Bone marrow (tissue), 2 donors: ENCODE results near the gene RIMBP2.

Source experiments
- DNase-seq, 2 donors: peaks; one replicate each; lab custom pipeline; 2025; lab: John Stamatoyannopoulos, UW

RIMBP2 gene

GRCh38 chr12:130683811-130684210 lies 32.3 kb downstream of the RIMBP2 start:
- no peak for DNase-seq

GRCh38 chr12:130683080-130683479 lies 33.0 kb downstream of the RIMBP2 start:
- no peak for DNase-seq

DNA sequence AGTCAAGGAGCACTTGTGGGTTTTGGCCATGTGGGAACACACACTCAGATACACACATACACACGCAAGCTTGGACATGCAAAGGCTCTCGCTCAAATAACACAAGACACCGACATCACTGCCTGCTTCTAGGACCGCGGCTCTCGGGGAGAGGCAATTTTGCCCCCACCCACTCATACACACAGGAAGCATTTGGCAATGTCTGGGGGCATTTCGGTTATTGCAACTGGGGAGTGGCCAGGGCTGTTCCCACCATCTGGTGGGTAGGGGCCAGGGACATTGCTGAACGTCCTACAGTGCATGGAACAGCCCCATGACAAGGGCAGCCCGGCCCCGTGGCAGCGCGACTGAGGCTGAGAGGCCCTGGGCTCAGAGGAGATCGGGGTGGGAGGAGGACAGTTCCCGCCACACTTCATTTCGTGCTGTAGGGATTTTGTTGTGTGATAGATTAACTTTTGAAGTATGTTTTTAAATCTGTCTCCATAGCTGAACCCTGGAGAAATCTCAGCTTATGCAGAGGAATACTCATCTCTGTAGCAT lies 35.6 kb downstream of the RIMBP2 start:
- no peak for DNase-seq

DNA sequence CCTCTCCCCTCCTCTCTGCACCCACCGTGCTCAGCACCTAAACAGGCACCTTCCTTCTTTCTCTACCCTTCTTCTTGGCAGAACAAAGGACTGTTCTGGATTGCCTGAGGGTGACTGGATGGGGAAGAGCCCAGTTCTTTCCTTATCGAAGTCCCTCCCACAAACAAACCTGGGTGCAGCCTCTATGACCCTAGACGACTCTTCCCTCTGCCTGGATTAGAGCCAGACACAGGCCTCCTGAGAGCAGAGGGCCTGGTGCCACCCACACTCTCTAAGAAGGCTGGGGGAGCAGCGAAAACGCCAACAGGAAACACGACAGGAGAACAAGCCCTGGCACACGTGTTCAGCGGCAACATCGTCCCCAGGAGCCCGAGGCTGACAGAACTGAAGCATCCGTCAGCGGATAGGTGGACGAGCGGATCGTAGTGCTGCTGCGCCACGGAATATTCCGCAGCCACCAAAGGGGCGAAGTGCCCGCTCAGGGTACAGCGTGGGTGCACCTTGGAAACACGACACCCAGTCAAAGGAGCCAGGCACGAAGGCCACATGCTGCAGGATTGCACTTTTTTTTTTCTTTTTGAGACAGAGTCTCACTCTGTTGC lies 38.0 kb downstream of the RIMBP2 start:
- DNase-seq = no peak

GRCh38 chr12:130675791-130676190 lies 40.3 kb downstream of the RIMBP2 start:
- DNase-seq = no peak

- DNase-seq = no peak
Observed at GRCh38 chr12:130675121-130675520, 41.0 kb downstream of the RIMBP2 start.

DNA sequence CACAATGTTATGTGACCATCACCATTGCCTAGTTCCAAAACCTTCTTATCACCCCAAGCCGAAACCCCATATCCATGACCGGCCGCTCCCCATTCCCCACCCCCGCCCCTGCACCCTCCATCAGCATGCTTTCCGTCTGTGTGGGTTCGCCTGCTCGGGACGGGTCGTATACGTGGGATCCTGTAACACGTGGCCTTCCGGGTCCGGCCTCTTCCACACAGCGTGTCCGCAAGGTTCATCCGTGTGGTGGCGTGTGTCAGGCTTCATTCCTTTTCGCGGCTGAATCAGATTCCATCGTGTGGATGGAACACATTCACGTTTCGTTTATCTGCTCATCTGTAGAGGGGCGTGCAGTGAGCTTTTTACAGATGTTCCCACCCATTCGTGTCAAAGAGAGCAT lies 41.4 kb downstream of the RIMBP2 start:
- DNase-seq = no peak

- no peak for DNase-seq
Observed at GRCh38 chr12:130673036-130673705, 42.9 kb downstream of the RIMBP2 start.

- DNase-seq = no peak
Observed at GRCh38 chr12:130672089-130672820, 43.8 kb downstream of the RIMBP2 start.

- no peak for DNase-seq
Observed at GRCh38 chr12:130671556-130671955, 44.5 kb downstream of the RIMBP2 start.

- DNase-seq = no peak
Observed at GRCh38 chr12:130669797-130670196, 46.3 kb downstream of the RIMBP2 start.

DNA sequence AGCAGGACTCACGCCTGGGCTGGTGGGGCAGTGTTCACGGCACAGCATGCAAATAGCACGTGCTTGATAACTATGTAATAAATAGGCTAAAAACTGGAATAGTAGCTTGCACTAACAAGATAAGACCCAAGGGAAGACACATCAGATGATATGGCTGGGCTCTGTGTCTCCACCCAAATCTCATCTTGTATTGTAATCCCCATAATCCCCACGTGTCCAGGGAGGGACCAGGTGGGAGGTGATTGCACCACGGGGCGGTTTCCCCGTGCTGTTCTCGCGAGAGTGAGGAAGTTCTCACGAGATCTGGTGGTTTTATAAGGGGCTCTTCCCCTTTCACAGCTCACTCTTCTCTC lies 46.9 kb downstream of the RIMBP2 start:
- no peak for DNase-seq

DNA sequence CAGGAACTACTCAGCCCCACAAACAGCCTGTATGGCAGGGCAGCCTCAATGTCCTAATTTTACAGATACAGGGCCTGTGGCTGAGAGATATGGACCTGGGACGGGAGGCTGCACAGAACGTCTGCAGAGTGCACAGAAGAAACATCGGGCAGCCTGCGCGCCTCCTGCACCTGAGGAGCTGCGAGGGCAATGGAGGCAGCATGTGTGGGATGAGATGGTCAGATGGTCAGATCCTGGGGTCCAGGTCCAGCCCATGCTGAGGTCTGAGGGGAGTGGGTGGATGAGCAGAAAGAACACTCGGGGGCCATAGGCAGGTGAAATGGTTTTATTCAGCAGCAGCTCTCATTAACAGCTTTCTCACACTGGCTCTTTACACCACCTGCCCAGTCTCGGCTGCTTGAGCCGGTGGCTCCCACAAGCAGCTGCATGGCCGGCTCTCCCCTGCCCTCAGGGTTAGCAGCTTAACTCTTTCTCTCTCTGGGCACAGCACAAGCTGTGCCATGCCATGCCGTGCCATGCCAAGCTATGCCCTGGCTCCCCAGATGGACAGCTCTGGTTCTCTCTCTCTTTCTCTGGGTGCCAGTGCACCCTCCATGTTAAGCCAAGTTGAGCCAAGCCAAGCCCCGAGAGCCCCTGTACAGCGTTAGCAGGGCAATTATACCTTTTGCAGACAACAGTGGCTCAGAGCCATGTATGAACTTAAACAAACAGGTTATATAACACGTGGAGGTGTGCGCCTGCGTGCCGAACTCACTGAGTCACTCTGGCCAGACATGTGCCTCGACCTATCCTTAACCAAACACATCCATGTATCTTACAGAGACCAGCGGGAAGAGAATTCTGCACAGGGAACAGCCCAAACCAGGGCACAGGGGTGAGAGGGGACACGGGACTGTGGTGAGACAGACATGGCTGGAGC lies 47.6 kb downstream of the RIMBP2 start:
- no peak for DNase-seq

DNA sequence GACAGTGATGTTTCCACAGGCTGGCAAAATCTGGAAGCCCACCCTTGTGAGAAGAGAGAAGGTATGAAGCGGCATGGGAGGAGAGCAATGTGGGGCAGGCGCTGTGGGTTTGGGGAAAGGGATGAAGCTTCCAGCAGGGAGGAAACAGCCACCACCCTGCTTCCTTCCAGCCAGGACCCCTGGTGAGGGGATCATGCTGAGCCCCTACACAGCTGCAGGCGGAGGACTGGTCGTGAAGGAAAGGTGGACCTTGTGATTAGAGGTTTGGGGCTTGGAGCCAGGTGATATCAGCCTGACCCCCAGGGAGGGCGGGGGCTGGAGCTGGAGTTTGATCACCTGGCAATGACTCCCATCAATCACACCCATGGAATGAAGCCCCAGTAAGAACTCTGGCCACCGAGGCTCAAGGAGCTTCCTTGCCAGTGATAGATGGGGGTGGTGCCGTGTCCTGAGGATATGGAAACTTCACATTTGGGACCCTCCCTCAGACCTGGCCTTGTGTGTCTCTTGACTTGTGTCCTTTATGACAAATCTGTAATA lies 48.6 kb downstream of the RIMBP2 start:
- DNase-seq = no peak

DNA sequence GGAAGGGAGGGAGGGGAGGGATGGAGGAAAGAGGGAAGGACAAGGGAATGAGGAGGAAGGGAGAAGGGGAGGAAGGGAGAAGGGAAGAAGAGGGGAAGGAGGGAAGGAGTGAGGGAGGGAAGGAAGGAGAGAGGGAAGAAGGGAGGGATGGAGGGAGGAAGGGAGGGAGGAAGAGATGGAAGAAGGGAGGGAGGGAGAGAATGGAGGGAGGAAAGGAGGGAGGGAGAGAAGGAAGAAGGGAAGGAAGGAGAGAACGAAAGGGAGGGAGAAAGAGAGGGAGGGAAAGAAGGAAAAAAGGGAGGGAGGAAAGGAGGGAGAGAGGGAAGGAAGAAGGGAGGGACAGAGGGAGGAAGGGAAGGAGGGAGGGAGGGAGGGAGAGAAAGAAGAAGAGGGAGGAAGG lies 49.5 kb downstream of the RIMBP2 start:
- no peak for DNase-seq

- no peak for DNase-seq
Observed at GRCh38 chr12:130665753-130666152, 50.3 kb downstream of the RIMBP2 start.

DNA sequence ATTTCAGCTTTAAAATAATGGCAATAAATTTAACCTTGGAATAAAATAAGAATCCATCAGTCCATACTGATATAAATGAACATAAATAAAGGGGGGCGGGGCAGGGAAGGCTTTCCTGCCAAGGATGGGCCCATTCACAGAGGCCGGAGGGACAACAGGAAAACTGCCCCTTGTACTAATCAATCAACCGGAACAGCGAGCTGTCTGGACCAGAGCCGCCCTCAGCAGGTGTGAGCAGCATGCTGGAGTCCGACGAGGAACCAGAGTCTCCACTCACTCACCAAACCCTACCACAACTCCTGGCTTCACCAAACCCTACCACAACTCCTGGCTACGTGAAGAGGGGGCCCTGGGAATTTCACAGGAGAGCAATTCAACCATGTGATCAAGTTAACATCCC lies 51.3 kb downstream of the RIMBP2 start:
- no peak for DNase-seq

DNA sequence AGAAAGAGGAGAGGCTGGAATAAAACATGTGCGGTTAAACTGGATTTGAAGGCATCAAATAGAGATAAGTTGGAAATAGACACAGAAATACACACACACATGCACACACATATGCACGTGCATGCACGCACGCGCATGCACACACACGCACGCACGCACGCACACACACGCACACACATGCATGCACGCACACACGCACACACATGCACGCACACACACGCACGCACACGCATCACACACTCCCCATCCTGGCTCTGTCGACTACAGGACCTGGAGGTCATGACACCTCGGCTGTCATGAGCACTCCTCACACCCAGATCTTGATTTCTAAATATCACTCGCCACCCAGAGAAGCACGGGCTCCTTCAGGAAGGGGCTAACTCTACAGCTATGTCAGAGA lies 51.8 kb downstream of the RIMBP2 start:
- DNase-seq = no peak

DNA sequence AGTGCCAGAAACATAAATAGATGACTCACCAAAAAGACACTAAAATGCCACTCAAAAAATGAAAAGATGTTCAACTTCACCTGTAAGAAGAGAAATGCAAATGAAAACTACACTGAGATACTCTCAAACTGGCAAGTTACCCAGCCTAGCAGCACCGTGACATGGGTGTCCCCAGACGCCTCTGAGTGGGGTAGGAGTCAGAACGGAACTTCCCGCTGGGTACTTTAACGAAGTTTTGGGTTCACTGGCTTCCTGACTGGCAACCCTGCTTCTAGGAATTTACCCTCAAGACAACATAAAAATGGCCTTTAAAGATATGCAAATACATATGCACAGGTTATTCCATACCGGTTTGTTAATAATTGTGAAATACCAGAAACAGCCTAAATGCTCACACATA lies 52.6 kb downstream of the RIMBP2 start:
- DNase-seq = no peak

DNA sequence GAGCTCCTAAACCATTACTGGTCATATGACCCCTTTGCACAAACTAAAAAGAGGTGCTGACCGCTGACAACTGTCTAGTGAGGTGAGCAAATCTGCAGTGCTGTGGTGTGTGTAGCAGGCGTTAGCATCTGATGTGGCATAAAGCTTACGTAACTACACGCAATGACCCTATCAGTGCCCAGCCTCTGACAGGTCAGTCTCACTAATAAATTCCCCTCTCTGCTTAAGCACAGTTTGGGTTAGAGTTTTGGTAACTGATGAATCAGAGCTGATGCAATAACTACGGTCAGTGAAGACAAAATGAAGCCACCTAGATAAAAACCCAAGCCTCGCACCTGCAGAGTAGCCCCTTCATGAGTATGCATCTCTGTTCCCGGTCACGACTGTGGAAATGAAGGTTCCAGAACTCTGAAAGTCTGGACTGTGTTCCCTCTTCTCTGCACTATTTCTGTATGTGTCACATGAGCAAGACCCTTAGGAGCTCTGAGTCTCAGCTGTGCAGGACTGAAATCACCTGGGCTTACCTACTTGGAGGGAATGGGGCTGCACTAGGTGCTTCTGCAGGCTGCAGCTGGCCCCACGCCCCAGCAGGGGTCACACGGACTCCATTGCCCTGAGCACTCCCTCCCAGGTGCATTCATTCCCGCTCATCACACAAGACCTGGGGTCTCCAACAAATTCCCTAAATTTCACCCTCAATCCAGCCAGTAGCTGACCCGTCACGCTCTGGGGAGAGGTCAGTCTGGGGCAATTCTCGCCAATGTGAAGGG lies 54.4 kb downstream of the RIMBP2 start:
- no peak for DNase-seq

DNA sequence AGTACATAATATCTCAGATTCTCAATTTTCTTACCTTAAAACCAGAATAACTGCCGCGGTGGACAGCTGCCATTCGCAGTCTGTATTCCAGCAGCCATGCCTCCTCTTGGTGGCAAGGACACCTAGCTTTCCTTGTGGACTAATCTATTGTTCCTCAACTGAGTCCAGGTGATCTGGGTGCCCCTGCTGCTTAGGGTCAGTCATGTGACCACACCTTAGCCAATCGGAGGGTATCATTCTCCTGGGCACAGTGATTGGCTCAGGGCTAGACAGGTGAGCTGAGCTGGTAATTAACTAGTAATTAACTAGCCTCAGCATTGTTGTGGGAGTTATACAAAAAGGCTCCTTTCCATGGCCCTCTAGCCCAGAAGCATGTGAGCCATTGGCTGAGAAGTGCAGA lies 55.0 kb downstream of the RIMBP2 start:
- no peak for DNase-seq
